HG03025 (cell line): ENCODE results near the gene MDK.
A peak's percentile ranks its signal among the peaks of the same experiment; 100 is the strongest.

Experiments used
- ATAC-seq: cut with Tn5 transposase; IDR thresholded peaks from one replicate; pipeline ENCODE4 v1.9.1; 2021; ENCODE audit warnings: mild to moderate bottlenecking, moderate library complexity; ENCODE audit not compliant: unreplicated experiment, low FRiP score

Gene MDK

GRCh38 chr11:46381819-46382645 is 563 bp downstream of the MDK start:
- no peak for ATAC-seq

- ATAC-seq, result no peak
These were observed 1.4 kb downstream of the MDK start for GRCh38 chr11:46382646-46383403.

- no peak for ATAC-seq
These were observed 1.9 kb downstream of the MDK start for GRCh38 chr11:46383404-46383758.

GRCh38 chr11:46383974-46384701 is 2.7 kb downstream of the MDK start:
- no peak for ATAC-seq

GRCh38 chr11:46385169-46386004 is 3.9 kb downstream of the MDK start:
- ATAC-seq, result no peak

- ATAC-seq, result no peak
These were observed 4.6 kb downstream of the MDK start for GRCh38 chr11:46386005-46386578.

- ATAC-seq, result no peak
These were observed 5.2 kb downstream of the MDK start for GRCh38 chr11:46386674-46387073.

- ATAC-seq, result no peak
These were observed 6.0 kb downstream of the MDK start for GRCh38 chr11:46387456-46387855.

GRCh38 chr11:46387919-46388618 is 6.6 kb downstream of the MDK start:
- no peak for ATAC-seq

GRCh38 chr11:46388619-46389449 is 7.4 kb downstream of the MDK start:
- no peak for ATAC-seq

GRCh38 chr11:46389450-46390330 is 8.2 kb downstream of the MDK start:
- ATAC-seq, result no peak

GRCh38 chr11:46390331-46391171 is 9.1 kb downstream of the MDK start:
- ATAC-seq, result no peak

- no peak for ATAC-seq
These were observed 9.7 kb downstream of the MDK start for GRCh38 chr11:46391186-46391577.

GRCh38 chr11:46391578-46392420 is 10.3 kb downstream of the MDK start, which contains the start of gene CHRM4:
TSS of gene CHRM4 (minus strand) at chr11:46391776. CDS start at chr11:46386557, 5,219 bp downstream.
- ATAC-seq, result peak; percentile 4

- ATAC-seq, result peak; percentile 48
These were observed 11.2 kb downstream of the MDK start for GRCh38 chr11:46392421-46393230.
